Endothelial cell (in vitro differentiated cells): ENCODE data around the gene PTPRE. TPM values are rescaled to one million over a fixed set of nuclear protein-coding genes. Genes with fewer than 3 reads are reported as not detected.

ENCODE experiments used
- DNase-seq: peaks from one replicate; pipeline ENCODE4 v3.0.0; 2021; ENCODE audit warnings: low spot score
- H3K27ac Mint-ChIP-seq: one replicate; pipeline ENCODE4 v1.8.0; 2021; ENCODE audit warnings: mixed read lengths, inconsistent platforms; ENCODE audit not compliant: unreplicated experiment
- H3K27me3 Mint-ChIP-seq: one replicate; pipeline ENCODE4 v1.8.0; 2021; ENCODE audit warnings: mild to moderate bottlenecking, moderate library complexity, mixed read lengths, inconsistent platforms; ENCODE audit not compliant: unreplicated experiment
- H3K36me3 Mint-ChIP-seq: one replicate; pipeline ENCODE4 v1.8.0; 2021; ENCODE audit warnings: mild to moderate bottlenecking, low read depth, mixed read lengths, inconsistent platforms; ENCODE audit not compliant: unreplicated experiment
- H3K4me1 Mint-ChIP-seq: one replicate; pipeline ENCODE4 v1.8.0; 2021; ENCODE audit warnings: mild to moderate bottlenecking, mixed read lengths, inconsistent platforms; ENCODE audit not compliant: unreplicated experiment
- H3K4me3 Mint-ChIP-seq: one replicate; pipeline ENCODE4 v1.8.0; 2021; ENCODE audit warnings: mild to moderate bottlenecking, mixed read lengths, inconsistent platforms; ENCODE audit not compliant: unreplicated experiment
- H3K9me3 Mint-ChIP-seq: one replicate; pipeline ENCODE4 v1.8.0; 2021; ENCODE audit warnings: mixed read lengths, inconsistent platforms; ENCODE audit not compliant: unreplicated experiment
- total RNA-seq: library from RNA; stranded (reverse); fragmentation: NEBNext Ultra II Directional; extraction: Animal tissue kit (Norgen Biotek cat#: 25700); gene quantifications from one replicate; pipeline ENCODE4 v1.2.1, GENCODE V29; 2021; ENCODE audit not compliant: unreplicated experiment
- TF ChIP-seq, protein P1 (sequence below): fragments of 200-600 bp; sonication (generic); IDR thresholded peaks from one replicate; pipeline ENCODE4 v1.5.0; 2021; ENCODE audit warnings: antibody characterized with exemption; ENCODE audit not compliant: unreplicated experiment

The PTPRE gene
- total RNA-seq, 1 donor from 2014 or later: 117 TPM

- Mint-ChIP-seq H3K4me1 (peaks cover 31% of the 10 kb centered on the region), H3K36me3 (peaks cover 2% of the 10 kb centered on the region), H3K9me3 (no peaks in the 10 kb centered on the region), H3K4me3 (no peak overlapping the region), H3K27ac (peak overlapping the region; percentile 86), H3K27me3 (no peaks in the 10 kb centered on the region)
- peak; percentile 38 for DNase-seq
- TF ChIP-seq, protein P1, sequence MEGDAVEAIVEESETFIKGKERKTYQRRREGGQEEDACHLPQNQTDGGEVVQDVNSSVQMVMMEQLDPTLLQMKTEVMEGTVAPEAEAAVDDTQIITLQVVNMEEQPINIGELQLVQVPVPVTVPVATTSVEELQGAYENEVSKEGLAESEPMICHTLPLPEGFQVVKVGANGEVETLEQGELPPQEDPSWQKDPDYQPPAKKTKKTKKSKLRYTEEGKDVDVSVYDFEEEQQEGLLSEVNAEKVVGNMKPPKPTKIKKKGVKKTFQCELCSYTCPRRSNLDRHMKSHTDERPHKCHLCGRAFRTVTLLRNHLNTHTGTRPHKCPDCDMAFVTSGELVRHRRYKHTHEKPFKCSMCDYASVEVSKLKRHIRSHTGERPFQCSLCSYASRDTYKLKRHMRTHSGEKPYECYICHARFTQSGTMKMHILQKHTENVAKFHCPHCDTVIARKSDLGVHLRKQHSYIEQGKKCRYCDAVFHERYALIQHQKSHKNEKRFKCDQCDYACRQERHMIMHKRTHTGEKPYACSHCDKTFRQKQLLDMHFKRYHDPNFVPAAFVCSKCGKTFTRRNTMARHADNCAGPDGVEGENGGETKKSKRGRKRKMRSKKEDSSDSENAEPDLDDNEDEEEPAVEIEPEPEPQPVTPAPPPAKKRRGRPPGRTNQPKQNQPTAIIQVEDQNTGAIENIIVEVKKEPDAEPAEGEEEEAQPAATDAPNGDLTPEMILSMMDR: no peak
Observed at GRCh38 chr10:127872871-127873600, 33.9 kb upstream of the PTPRE start.

- TF ChIP-seq, protein P1: no peak
- no peak overlapping the region for H3K27ac Mint-ChIP-seq
- H3K9me3 Mint-ChIP-seq: no peaks in the 10 kb centered on the region
Observed at GRCh38 chr10:127873901-127874470, 32.9 kb upstream of the PTPRE start.

GRCh38 chr10:127874671-127875448 lies 32.0 kb upstream of the PTPRE start:
- TF ChIP-seq, protein P1: no peak
- Mint-ChIP-seq H3K27me3 (no peaks in the 10 kb centered on the region), H3K4me3 (no peak overlapping the region), H3K9me3 (no peaks in the 10 kb centered on the region), H3K27ac (no peak overlapping the region), H3K4me1 (peaks cover 46% of the 10 kb centered on the region), H3K36me3 (peaks cover 2% of the 10 kb centered on the region)
- no peak for DNase-seq

More at GRCh38 chr10:127873901-127874470, 32.9 kb upstream of the PTPRE start:
- Mint-ChIP-seq H3K27me3 (no peaks in the 10 kb centered on the region), H3K36me3 (peaks cover 2% of the 10 kb centered on the region), H3K4me1 (peaks cover 39% of the 10 kb centered on the region), H3K4me3 (no peak overlapping the region)
- no peak for DNase-seq

DNA sequence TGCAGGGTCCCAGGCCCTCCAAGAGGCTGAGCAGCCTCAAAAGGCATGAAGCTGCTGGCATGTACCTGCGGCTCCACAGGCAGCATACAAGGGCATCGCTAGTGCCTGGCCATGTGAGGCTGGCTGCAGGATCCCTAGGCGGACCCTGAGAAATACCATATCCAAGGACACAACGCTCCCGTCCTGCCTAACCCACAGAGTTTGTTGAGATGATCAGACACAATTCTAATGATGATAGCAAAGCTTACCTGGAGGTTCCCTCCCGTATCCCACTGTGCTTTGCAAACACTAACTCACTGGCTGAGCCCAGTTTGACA lies 31.5 kb upstream of the PTPRE start:
- no peak overlapping the region for H3K27ac Mint-ChIP-seq
- peaks cover 51% of the 10 kb centered on the region for H3K4me1 Mint-ChIP-seq
- H3K27me3 Mint-ChIP-seq: peaks cover 1% of the 10 kb centered on the region
- DNase-seq: no peak
- H3K9me3 Mint-ChIP-seq: no peaks in the 10 kb centered on the region
- peaks cover 2% of the 10 kb centered on the region for H3K36me3 Mint-ChIP-seq
- TF ChIP-seq, protein P1: no peak
- no peak overlapping the region for H3K4me3 Mint-ChIP-seq

DNA sequence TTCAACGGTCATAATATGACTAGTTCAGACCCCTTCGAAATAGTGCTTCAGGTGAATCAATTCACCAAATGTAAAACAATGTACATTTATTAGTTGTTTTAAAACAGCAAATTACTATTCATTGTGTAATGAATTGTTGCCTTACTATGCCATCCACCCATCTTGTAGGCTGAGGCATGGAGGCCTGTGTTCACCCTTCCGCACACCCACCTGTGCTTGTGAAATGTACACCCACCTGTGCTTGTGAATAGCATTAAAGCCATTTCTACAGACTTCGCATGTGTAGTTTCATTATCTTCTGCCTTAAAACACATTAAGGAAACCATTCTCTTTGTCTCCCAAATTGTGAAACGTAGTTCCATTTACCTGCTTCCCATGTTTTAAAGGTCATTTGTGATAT lies 31.0 kb upstream of the PTPRE start:
- Mint-ChIP-seq H3K9me3 (no peaks in the 10 kb centered on the region), H3K36me3 (peaks cover 2% of the 10 kb centered on the region), H3K4me3 (no peak overlapping the region), H3K4me1 (peaks cover 55% of the 10 kb centered on the region), H3K27me3 (peaks cover 5% of the 10 kb centered on the region), H3K27ac (no peak overlapping the region)
- no peak for DNase-seq
- TF ChIP-seq, protein P1: no peak
